GM21423 (cell line): ENCODE measurements around the gene CORO1C.
"Not testable (repeated sequence)": the region's sequence is repeated elsewhere in the genome, so short reads cannot be mapped to it uniquely, and the experiment has no call there.

ENCODE experiments used
- ATAC-seq: cut with Tn5 transposase; IDR thresholded peaks from one replicate; pipeline ENCODE4 v1.9.1; 2021; ENCODE audit warnings: mild to moderate bottlenecking, moderate library complexity; ENCODE audit not compliant: unreplicated experiment

Gene CORO1C

GRCh38 chr12:108638141-108638827 lies 93.0 kb downstream of the CORO1C start:
- ATAC-seq = no peak

- no peak for ATAC-seq
Measured at GRCh38 chr12:108637222-108637971, 93.9 kb downstream of the CORO1C start.

GRCh38 chr12:108635997-108636808 lies 95.1 kb downstream of the CORO1C start:
- no peak for ATAC-seq

GRCh38 chr12:108635201-108635996 lies 95.9 kb downstream of the CORO1C start:
- ATAC-seq = peak; percentile 46

GRCh38 chr12:108634341-108634751 lies 97.0 kb downstream of the CORO1C start:
- ATAC-seq = no peak

GRCh38 chr12:108633534-108634248 lies 97.6 kb downstream of the CORO1C start, which contains the start of gene SELPLG:
SELPLG (minus strand) TSS chr12:108633894; CDS start chr12:108624307, 9,587 bp downstream.
- peak; percentile 50 for ATAC-seq

GRCh38 chr12:108633081-108633533 lies 98.2 kb downstream of the CORO1C start:
- no peak for ATAC-seq

GRCh38 chr12:108631261-108631660 lies 100.1 kb downstream of the CORO1C start:
- ATAC-seq = not testable (repeated sequence)

GRCh38 chr12:108630481-108631207 lies 100.7 kb downstream of the CORO1C start:
- ATAC-seq = no peak

- ATAC-seq = no peak
Measured at GRCh38 chr12:108629824-108630476, 101.4 kb downstream of the CORO1C start.

GRCh38 chr12:108629151-108629550 lies 102.2 kb downstream of the CORO1C start:
- ATAC-seq = no peak

- no peak for ATAC-seq
Measured at GRCh38 chr12:108627134-108627920, 104.0 kb downstream of the CORO1C start.

- no peak for ATAC-seq
Measured at GRCh38 chr12:108625228-108625627, 106.1 kb downstream of the CORO1C start.

GRCh38 chr12:108623577-108623976 lies 107.7 kb downstream of the CORO1C start:
- no peak for ATAC-seq

- no peak for ATAC-seq
Measured at GRCh38 chr12:108622921-108623514, 108.3 kb downstream of the CORO1C start.

GRCh38 chr12:108622421-108622820 lies 108.9 kb downstream of the CORO1C start:
- ATAC-seq = no peak

- ATAC-seq = no peak
Measured at GRCh38 chr12:108621161-108621560, 110.2 kb downstream of the CORO1C start.
